HG03139 (cell line): Measurements from ENCODE around the gene SDR42E1.

ENCODE experiments used
- ATAC-seq: cut with Tn5 transposase; IDR thresholded peaks from one replicate; pipeline ENCODE4 v1.9.1; 2021; ENCODE audit not compliant: unreplicated experiment

SDR42E1 gene

GRCh38 chr16:81940781-81941560 is 70.3 kb downstream of the SDR42E1 start:
- ATAC-seq: no peak

DNA sequence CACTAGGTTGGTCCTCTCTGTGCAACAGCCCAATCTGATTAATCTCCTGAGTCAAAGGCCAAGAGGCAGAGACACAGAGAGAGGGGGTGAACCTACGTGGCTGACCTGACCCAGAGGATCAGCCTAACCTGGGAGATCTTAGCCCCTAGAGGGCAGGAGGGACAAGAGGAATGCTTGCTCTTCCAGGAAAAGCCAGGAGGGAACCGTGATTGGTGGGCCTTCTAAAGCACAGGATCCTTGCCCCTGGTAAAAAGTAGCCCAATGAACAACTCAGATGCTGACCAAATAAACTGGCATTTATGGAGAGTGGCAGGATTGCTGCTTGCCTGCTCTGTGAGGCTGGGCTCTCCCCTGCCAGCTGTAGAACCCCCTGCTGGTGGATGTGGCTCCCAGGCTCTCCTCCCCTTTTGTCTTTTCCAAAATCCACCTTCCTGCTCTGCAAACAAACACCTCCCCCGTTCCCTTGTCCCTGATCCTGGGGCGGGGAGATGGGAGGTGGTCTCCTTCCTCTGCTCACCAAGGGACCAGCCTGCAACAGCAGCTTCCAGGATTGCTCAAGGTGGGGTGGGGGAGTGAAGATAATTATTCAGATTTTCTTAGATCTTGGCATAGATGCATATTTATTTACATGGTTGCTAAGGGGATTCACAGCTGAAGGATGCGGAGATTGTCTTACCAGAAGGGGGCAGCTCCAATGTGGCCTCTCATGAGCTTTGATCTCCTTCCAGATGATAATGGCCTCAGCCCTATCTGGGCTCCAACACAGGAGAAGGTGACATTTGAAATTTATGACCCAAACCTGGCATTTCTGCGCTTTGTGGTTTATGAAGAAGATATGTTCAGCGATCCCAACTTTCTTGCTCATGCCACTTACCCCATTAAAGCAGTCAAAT is 71.9 kb downstream of the SDR42E1 start:
- no peak for ATAC-seq
